GM18907 (cell line): ENCODE data around the gene LCN6.

Source experiments
- ATAC-seq: cut with Tn5 transposase; IDR thresholded peaks from one replicate; pipeline ENCODE4 v1.9.1; 2021; ENCODE audit warnings: mild to moderate bottlenecking, moderate library complexity; ENCODE audit not compliant: unreplicated experiment

The LCN6 gene

DNA sequence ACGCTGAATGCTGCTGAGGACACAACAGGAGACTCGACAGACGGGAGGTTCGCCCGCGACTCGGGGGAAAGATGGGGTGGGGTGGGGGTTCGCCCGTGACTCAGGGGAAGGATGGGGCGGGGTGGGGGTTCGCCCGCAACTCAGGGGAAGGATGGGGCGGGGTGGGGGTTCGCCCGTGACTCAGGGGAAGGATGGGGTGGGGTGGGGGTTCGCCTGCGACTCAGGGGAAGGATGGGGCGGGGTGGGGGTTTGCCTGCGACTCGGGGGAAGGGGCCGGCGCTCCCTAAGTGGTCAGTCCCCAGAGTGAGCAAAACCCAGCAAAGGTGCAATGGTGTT is 2.2 kb downstream of the LCN6 start:
- ATAC-seq, result no peak

DNA sequence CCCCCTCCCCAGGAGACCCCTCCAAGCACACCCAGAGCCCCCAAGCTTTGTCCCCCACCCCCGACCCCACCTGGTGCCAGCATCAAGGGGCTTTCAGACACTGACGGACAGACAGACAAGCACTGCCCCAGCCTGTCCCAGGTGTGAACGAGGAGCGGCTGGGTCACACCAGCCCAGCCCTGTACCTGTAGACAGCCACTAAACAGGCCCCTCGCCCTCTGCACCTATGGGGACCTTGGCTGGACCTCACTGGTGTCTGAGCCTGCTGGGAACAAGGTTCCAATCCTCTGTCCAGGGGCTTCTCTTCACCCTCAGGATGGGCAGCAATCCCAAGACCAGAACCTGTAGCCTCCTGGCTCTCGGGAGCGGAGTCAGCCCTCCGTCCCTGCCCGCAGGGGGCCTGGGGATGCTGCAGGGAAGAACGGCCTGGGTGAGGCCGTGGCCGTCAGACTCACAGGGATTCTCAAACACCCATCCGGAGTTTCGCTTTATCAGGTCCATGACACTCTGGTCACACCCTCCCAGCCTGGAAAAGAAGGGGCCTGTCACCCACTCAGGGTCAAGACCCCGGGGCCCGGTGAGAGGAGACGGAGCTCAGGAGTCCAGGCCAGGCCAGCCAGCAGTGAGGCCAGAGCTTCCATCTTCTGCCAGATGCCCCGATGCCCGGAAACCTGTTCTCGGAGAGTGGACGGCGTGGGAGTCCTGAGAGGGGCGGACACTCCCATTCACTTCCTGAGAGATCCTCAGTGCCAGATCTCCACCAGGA is 2.8 kb downstream of the LCN6 start:
- ATAC-seq, result no peak

DNA sequence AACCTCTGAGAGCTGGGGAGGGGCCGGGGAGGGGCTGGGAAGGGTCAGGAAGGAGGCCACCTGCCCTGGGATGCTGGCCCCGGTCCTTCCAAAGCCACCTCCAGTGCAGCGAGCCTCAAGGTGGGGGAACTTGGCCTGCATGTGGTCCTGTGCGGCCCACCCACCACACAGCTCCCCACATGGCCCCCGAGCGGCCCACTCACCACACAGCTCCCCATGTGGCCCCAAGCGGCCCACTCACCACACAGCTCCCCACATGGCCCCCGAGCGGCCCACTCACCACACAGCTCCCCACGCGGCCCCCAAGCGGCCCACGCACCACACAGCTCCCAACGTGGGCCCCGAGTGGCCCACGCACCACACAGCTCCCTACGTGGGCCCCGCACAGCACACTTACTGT is 3.6 kb downstream of the LCN6 start:
- no peak for ATAC-seq

DNA sequence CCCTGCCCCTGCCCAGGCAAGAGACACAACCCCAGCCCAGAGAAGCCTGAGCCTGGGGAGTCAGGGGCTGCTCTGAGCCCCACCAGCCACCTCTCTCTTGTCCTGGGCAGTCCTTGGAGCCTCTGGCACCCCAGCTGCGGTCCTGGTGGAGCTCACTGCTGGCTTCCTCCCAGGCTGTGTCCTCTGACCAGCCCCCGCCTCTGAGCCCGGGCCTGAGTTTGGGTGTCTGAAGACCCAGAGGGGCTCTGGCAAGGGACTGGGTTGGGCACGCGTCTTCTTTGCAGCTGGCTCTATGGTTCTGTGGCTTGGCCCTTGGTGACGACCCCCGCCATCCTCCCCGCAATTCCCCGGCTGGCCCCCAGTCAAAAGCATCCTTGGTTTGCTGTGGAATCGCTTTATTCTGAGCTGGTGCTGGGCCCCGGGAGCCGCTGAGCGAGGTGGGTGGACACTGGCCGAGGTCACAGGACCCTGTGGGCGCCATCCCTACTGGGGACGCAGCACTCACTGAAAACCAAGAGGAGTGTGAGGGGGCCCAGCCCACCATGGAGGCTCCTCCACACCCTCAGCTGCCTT is 4.6 kb downstream of the LCN6 start:
- no peak for ATAC-seq

DNA sequence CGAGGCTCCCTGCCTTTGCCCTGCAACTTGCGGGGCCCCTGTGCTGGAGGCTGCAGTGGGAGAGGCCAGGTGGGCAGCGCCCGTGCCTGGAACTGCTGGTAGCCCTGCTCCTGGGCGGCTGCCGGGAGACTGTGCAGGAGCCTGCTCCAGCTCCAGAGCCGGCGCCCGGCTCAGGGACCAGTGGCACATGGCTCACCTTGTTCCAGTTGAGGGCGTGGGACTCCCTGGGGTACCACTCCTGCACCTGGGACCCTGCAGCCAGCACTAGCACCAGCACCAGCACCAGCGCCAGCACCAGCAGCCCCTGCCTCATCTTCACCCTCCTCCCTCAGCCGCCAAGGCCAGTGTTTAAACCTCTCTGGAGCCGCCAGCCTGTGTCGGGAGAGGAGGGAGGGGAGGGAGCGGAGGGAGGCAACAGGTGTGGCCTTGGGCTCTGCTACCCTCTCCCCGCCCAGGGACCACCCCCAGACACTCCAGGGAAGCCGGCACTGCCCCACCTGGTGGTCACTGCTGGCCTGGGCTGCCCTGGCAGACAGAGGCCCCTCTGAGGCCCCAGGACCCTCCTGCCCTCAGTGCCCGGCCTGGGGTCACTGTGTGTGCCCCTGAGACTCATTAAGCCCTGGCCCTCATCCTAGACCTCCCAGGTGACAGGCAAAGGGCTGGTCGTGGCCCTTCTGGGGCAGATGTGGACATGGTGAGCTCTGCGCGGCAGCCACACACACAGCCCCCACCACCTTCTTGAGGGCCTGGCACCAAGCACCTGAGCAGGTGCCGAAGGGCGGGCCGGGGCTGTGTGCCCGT is 5.5 kb downstream of the LCN6 start, which contains the start of gene LCN10:
TSS of gene LCN10 (minus strand) at position 350 of the 801 bp plus-strand sequence. CDS start at position 313, 37 bp downstream.
- no peak for ATAC-seq

DNA sequence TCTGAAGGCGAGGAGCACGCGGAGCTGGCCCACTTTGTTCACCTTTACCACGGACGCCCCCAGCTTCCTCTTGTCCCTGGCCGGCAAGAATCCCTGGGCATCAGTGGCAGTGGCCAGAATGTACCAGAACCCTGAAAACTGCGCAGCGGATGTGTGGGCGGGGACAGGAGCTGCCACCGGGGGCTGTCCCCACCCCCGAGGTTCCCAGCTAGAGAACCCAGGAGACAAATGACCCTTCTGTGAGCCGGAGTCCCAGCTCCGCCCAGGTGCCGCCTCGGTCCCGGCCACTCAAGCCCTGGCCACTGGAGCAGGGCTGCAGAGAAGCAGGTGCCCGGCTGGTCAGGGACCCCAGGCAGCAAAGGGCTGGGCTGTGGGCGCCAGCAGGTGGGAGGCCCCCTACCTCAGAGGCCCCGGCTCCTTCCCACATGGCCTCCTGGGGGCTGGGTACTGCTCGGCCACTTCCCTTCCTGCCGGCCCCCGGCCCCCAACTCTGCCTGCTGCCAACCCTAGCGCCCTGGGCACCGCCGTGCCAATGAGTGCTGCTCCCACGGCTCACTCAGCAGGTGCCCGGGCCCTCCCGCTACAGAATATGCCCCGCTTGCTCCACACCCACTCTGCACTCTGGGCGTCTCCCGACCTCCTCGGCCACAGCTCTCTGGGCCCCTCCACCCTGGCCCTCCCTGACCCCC is 6.3 kb downstream of the LCN6 start:
- ATAC-seq, result no peak

DNA sequence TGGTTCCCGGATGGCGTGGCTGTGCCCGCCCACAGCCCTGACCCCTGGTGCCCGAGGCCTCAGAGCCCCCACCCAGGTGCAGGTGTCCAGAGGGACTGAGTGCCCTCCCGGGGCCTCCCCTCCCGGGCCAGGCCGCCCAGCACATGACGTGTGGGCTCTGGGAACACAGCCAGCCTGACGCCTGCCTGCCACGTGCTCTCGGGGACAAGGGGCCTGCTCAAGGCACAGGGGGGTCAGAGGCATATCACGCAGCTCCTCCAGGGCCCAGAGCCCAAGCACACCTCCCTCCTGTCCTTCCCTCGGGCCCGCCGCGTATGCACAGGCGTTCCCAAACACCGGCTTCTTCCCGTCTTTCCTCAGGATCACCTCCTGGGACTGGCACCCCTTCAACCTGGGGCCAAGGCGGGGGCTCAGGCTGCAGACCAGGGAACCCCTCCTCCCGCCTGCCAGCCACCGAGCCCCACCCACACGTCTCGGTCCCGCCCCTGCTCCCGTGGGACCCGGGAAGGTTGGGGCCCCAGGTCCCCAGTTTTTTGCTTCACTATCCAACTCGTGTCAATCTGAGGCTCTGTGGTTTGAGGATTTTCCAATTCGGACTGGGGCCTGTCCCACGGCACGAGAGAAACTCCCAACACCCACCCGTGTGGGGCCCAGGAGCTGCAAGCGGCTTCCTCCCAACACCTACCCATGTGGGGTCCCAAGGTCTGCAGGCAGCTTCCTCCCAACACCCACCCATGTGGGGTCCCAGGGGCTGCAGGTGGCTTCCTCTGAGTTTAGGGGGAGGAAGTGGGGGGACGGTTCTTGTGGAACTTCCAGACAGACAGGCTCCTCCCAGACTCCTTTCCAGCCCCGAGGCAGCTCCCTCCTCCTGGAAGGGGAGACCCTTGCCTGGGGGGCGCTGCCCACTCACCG is 7.1 kb downstream of the LCN6 start:
- no peak for ATAC-seq

DNA sequence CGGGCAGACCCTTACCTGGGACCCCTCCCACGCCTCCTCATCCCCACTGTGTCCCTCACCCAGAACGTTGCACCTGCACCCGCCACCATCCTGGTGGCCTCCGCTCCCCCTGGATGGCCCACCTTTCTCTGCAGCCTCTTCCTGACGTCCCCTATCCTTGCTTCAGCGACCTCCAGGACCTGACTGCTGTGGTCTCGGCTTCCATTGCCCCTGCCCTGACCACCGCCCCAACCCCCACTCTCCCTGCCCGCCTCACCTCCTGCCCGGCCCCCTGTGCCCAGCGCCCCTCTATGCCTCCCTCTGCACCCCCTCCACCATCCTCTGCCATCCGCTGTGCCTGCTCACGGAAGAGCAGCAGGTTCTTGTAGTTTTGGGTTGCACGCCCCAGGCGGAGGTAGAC is 7.8 kb downstream of the LCN6 start:
- no peak for ATAC-seq

DNA sequence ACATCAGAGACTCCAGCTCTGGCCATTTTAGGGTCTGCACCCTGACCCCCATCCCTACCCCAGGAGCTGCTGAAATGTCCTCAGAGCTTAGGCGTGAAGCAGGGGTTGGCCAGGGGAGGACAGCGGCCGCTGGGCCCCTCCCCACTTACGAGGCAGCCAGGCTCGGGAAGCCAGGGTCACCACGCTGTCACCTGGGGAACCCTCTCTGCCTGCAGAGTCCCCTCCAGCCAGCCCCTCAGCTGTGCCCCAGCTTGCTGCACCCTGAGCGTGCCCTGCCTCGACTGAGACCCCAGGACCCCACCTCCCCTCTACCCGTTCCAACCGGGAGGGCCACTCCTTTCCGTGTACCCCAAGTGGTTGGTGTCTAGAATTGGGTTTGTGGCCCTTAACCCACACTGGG is 8.3 kb downstream of the LCN6 start:
- no peak for ATAC-seq

DNA sequence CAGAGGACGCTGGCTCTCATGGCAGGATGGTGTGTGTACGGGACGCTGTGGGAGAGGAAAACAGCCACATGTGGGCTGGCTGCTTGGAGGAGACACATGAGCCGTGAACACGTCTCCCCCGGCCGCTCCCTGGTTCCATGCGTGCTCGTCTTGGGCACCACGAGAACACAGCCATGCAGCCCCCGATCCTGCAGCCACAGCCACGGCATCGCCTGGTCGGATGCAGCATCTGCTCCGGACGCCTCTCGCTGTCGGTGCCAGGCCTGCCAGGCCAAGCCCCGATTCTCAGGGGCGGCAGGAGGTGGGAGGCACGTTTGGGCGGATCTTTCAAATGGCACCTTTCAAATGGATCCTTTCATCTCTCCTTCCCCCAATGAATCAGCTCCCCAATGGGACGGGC is 8.8 kb downstream of the LCN6 start:
- ATAC-seq, result no peak

DNA sequence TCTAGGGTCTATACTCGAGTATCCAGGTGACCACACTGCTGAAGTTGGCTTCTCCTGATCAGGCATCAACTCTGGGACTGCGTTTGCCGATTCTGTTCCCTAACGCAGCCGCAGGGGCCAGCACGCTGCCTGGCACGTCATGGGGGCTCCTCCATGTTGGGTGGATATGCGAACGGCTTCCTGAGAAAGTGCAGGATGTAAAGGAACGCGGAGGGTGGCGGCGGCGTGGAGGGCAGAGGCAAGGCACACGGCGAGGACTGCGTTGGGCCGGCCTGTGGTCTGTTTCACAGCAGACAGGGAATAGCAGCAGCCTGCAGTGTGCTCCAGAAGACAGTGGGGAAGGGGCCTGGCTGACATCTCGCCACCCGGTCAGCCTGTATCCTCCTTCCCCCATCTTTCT is 9.4 kb downstream of the LCN6 start:
- ATAC-seq, result no peak

DNA sequence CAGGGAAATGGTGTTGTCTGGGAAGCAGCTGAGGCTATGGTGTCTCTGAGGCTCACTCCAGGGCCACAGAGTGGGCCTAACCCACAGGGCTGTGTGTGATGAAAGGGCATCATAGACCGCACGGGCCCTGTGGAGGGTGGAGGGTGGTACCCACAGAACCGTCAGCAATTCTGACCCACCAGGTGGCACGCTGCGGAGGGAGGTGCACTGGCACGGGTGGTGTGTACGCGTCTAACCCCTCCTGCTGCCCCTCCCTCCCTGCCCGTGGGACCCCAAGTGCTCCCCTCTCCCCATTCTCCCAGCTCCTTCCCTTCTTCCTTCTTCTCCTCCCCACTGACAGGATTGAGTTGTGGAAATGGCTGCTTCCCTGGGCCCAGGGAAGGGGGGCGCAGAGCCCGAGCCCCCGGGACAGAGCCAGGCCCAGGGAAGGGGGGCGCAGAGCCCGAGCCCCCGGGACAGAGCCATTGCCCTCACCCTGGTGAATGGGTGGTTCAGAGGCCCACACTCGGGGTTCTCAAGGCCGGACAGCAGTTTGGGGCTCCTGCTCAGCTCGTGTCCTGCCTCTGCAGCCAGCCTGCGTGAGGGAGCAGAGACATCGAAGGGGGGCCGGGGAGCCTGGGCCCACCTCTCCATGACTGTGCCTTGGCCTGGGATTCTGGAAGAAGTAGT is 12.4 kb downstream of the LCN6 start:
- ATAC-seq, result no peak

DNA sequence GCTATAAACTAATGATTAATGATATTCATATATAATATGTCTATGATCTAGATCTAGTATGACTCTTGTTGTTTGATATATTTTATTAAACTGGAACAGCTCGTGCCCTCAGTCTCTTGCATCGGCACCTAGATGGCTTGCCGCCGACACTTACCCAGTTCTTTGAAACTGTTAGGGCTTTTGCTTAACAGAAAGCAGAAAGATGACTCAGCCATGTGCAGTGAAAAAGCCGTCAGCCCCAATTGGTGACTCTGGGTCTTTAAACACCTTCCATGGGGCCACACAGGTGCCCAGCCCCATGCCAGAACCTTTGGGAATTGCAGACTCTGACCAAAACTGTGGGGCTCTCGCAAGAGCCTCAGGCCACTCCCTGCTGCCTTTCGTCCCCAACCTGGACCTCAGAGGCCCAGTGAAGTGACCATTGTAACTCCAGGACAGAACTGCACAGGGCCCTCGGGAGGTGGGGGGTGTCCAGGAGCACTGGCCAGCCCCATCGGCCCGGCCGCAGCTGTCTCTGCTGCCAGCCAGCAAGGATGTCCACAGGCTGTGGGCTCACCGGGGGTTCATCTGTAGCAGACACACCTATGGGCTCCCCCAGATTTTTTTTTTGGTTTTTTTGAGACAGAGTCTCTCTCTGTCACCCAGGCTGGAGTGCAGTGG is 13.4 kb downstream of the LCN6 start:
- no peak for ATAC-seq

DNA sequence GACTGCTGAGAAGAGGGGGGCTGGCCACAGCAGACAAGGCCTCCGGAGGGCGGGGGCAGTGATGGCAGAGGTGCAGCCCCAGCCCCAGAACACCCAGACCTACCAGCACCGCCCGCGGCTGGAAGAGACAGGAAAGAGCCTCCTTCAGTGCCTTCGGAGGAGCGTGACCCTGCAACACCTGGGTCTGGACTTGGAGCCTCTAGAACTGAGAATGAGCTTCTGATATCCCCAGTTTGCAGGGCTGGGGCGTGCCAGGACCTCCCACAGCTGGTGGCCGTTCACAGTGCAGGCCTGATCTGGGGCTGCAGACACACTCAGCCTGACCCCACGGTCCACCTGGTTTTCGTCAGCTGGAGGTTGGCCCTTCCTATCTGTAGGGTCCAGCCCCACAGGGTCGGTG is 14.7 kb downstream of the LCN6 start:
- no peak for ATAC-seq

DNA sequence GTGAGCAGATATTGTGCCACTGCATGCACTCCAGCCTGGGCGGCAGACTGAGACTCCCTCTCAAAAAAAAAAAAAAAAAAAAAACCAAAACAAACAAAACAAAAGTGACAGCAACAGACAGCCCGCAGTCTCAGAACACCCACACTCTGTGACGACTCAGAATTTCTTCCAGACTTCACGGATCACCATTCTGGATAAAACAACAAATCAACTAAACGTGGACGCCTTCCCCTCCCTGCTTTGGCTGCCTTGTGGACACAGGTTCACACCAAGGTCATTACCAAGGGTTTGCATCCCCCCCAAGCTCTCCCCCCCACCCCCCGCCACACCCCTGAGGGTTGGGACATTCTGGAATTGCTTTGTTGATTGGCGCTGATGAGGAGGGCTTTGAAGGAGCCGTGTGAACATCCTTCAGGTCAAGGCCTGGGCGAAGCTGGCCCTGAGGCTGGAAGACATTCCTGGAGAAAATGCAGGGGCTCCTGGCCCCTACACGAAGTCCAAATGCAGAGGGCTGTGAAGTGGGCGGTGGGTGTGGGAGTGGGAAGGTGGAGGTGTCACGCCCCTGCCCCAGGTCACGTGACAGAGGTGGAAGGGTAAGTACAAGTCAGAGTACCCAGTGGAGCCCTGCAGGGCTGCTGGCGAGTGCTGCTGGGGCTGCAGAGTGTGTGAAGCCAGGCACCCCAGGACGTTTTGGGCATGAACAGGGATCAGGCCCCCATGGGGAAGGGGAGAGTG is 15.7 kb downstream of the LCN6 start:
- no peak for ATAC-seq

DNA sequence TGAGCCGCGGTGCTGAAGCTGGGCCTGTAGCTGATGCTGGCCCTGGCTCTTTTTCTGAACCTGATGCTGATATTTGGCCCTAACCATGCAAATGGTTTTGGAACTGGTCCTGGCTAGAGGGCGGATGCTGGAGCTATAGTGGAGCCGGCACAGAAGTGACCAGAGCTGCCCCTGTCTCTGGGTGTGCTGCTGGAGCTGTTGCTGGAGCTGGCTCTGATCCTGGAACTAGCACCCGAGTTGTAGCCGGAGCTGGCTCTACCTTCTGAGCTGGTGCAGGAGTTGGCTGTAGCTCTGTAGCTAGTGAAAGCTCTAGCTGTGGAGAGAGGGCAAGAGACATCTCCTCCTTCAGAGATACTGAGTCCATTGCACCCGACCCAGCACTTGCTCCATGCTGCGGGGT is 18.4 kb downstream of the LCN6 start:
- ATAC-seq, result no peak

DNA sequence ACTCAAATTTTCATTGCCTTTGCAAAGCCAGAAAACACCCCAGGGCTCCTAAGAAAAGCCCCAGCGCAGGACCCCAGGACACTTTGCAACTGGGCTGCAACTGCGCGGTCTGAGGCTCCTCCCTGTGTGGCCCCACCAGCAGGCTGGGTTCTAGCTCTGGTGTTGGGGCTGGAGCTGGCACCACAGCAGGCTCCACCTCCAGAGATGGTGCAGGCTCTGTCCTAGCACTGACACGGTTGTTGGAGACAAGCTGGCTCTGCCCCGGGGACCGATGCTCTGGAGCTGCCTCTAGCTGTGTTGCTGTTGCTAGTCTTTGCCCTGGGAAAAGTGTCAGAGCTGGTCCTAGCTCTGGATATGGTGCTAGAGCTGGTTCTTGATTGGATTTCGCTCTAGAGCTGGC is 19.2 kb downstream of the LCN6 start:
- ATAC-seq, result no peak

DNA sequence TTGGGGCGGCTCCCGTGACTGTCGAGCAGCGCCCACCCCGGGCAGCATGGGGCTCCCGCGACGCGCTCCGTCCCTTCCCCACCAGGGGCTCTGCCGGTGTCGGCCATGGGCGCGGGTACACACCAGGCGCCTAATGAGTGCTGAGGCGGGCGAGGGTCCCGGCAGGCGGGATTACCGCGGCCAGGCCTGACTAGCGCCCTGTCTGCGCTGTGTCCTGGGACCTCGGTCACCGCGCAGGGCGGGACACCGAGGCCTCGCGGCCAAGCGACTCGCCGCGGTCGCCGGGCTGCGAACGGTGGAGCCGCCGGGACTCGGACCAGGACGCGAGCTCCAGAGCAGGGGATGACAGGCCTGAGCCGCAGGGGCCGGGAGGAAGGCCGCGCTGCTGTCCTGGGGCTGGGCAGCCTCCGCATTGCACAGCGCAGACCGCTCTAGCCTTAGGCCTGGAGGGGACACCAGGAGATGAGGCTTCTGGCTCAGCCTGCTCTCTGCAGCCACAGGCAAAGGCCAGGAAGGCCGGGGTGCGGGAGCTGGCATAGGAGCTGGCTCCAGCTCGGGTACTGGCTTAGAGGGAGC is 19.7 kb downstream of the LCN6 start:
- ATAC-seq, result peak; percentile 27
